SK-N-SH treated with all-trans-retinoic acid at 6 μM for 48 hours (cell line): ENCODE measurements around the gene PMP22.

Experiments
- ATAC-seq: fragments of 200-7000 bp; cut with Tn5 transposase; 3 replicates; pipeline ENCODE4 v1.9.1; 2020; ENCODE audit warnings: mild to moderate bottlenecking, moderate library complexity
- BACH2 ChIP-seq: fragments of 250-450 bp; sonication (Bioruptor Pico); IDR thresholded peaks from 2 replicates; pipeline ENCODE4 v1.9.0; 2021; ENCODE audit warnings: mild to moderate bottlenecking, borderline replicate concordance
- CSDC2 ChIP-seq: fragments of 250-450 bp; sonication (Bioruptor Pico); IDR thresholded peaks from 2 replicates; pipeline ENCODE4 v1.5.0; 2020; ENCODE audit warnings: mild to moderate bottlenecking, moderate library complexity
- ESRRG ChIP-seq: fragments of 250-450 bp; sonication (Bioruptor Pico); IDR thresholded peaks from 2 replicates; pipeline ENCODE4 v1.6.1; 2021; ENCODE audit warnings: mild to moderate bottlenecking
- GLIS3 ChIP-seq: fragments of 250-450 bp; sonication (Bioruptor Pico); IDR thresholded peaks from 2 replicates; pipeline ENCODE4 v1.5.0; 2020; ENCODE audit warnings: mild to moderate bottlenecking, moderate library complexity
- OSR1 ChIP-seq: fragments of 250-450 bp; sonication (Bioruptor Pico); IDR thresholded peaks from 2 replicates; pipeline ENCODE4 v1.8.0; 2022; ENCODE audit warnings: moderate library complexity, mild to moderate bottlenecking, inconsistent platforms
- PPARA ChIP-seq: fragments of 250-450 bp; sonication (Bioruptor Pico); IDR thresholded peaks from 2 replicates; pipeline ENCODE4 v1.5.0; 2020; ENCODE audit warnings: mild to moderate bottlenecking, borderline replicate concordance
- RARB ChIP-seq: fragments of 250-450 bp; sonication (Bioruptor Pico); IDR thresholded peaks from 2 replicates; pipeline ENCODE4 v1.8.0; 2021; ENCODE audit warnings: mild to moderate bottlenecking, moderate library complexity
- SNAI2 ChIP-seq: fragments of 250-450 bp; sonication (Bioruptor Pico); IDR thresholded peaks from 2 replicates; pipeline ENCODE4 v1.5.0; 2020; ENCODE audit warnings: mild to moderate bottlenecking, moderate library complexity
- TCF4 ChIP-seq: fragments of 250-450 bp; sonication (Bioruptor Pico); IDR thresholded peaks from 2 replicates; pipeline ENCODE4 v1.8.0; 2021; ENCODE audit warnings: mild to moderate bottlenecking, moderate library complexity, borderline replicate concordance
- TOX ChIP-seq: fragments of 250-450 bp; sonication (Bioruptor Pico); IDR thresholded peaks from 2 replicates; pipeline ENCODE4 v1.8.0; 2021; ENCODE audit warnings: mild to moderate bottlenecking, moderate library complexity, borderline replicate concordance
- ZC3H10 ChIP-seq: fragments of 250-450 bp; sonication (Bioruptor Pico); IDR thresholded peaks from 2 replicates; pipeline ENCODE4 v1.5.1; 2021; ENCODE audit warnings: mild to moderate bottlenecking, moderate library complexity
- ZFP3 ChIP-seq: fragments of 250-450 bp; sonication (Bioruptor Pico); IDR thresholded peaks from 2 replicates; pipeline ENCODE4 v1.5.0; 2020; ENCODE audit warnings: mild to moderate bottlenecking, moderate library complexity
- ZFP30 ChIP-seq: fragments of 450-650 bp; formaldehyde crosslinking; IDR thresholded peaks from 2 replicates; pipeline ENCODE4 v1.5.0; 2022; ENCODE audit warnings: mild to moderate bottlenecking, moderate library complexity
- ZNF565 ChIP-seq: fragments of 450-650 bp; formaldehyde crosslinking; conservative IDR thresholded peaks from 2 replicates; pipeline ENCODE4 v1.5.0; 2020; ENCODE audit warnings: low read depth, mild to moderate bottlenecking, moderate library complexity
- ZNF70 ChIP-seq: fragments of 450-650 bp; formaldehyde crosslinking; IDR thresholded peaks from 2 replicates; pipeline ENCODE4 v1.5.0; 2020; ENCODE audit warnings: mild to moderate bottlenecking, moderate library complexity
- ZNF8 ChIP-seq: fragments of 450-650 bp; formaldehyde crosslinking; IDR thresholded peaks from 2 replicates; pipeline ENCODE4 v1.5.0; 2020; ENCODE audit warnings: mild to moderate bottlenecking, moderate library complexity
- TF ChIP-seq, protein P1 (sequence below): fragments of 250-450 bp; sonication (Bioruptor Pico); IDR thresholded peaks from 2 replicates; pipeline ENCODE4 v1.8.0; 2020; ENCODE audit warnings: mild to moderate bottlenecking, moderate library complexity, borderline replicate concordance
- TF ChIP-seq, protein P2 (sequence below): fragments of 250-450 bp; sonication (Bioruptor Pico); IDR thresholded peaks from 2 replicates; pipeline ENCODE4 v1.5.1; 2020; ENCODE audit warnings: low read depth, mild to moderate bottlenecking, moderate library complexity
- TF ChIP-seq, protein P3 (sequence below): fragments of 250-450 bp; sonication (Bioruptor Pico); IDR thresholded peaks from 2 replicates; pipeline ENCODE4 v1.5.1; 2021; ENCODE audit warnings: mild to moderate bottlenecking, moderate library complexity
- TF ChIP-seq, protein P4 (sequence below): fragments of 250-450 bp; sonication (Bioruptor Pico); IDR thresholded peaks from 2 replicates; pipeline ENCODE4 v1.8.0; 2021; ENCODE audit warnings: low read depth, mild to moderate bottlenecking, moderate library complexity, borderline replicate concordance

PMP22 gene

DNA sequence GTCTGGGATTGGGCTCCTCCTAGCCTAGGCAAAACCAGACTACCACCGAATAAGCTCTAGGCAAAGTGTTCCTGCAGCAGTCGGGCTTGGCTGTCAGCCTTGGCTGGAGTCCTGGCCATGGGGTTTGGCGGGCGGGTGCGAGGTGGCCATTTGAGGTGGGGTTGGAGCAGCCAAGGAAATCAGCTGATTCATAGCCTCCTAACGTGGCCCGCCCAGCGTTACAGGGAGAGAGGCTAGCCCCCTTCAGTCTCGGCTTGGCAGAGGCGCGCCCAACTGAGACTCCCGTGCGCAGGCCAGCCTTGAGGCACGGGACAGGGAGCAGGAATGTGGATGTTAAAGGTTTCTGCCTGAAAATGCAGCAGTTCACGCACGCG is 1.9 kb downstream of the PMP22 start:
- TF ChIP-seq CSDC2 (CRISPR knock-in tag) (no peak), SNAI2 (CRISPR knock-in tag) (no peak), ZFP30 (CRISPR knock-in tag) (no peak), ZFP3 (CRISPR knock-in tag) (no peak)
- TF ChIP-seq, protein P1, sequence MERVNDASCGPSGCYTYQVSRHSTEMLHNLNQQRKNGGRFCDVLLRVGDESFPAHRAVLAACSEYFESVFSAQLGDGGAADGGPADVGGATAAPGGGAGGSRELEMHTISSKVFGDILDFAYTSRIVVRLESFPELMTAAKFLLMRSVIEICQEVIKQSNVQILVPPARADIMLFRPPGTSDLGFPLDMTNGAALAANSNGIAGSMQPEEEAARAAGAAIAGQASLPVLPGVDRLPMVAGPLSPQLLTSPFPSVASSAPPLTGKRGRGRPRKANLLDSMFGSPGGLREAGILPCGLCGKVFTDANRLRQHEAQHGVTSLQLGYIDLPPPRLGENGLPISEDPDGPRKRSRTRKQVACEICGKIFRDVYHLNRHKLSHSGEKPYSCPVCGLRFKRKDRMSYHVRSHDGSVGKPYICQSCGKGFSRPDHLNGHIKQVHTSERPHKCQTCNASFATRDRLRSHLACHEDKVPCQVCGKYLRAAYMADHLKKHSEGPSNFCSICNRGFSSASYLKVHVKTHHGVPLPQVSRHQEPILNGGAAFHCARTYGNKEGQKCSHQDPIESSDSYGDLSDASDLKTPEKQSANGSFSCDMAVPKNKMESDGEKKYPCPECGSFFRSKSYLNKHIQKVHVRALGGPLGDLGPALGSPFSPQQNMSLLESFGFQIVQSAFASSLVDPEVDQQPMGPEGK (CRISPR knock-in tag) = no peak
- TF ChIP-seq, protein P2, sequence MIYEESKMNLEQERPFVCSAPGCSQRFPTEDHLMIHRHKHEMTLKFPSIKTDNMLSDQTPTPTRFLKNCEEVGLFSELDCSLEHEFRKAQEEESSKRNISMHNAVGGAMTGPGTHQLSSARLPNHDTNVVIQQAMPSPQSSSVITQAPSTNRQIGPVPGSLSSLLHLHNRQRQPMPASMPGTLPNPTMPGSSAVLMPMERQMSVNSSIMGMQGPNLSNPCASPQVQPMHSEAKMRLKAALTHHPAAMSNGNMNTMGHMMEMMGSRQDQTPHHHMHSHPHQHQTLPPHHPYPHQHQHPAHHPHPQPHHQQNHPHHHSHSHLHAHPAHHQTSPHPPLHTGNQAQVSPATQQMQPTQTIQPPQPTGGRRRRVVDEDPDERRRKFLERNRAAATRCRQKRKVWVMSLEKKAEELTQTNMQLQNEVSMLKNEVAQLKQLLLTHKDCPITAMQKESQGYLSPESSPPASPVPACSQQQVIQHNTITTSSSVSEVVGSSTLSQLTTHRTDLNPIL (CRISPR knock-in tag) = no peak
- peak; percentile 50 for ATAC-seq

DNA sequence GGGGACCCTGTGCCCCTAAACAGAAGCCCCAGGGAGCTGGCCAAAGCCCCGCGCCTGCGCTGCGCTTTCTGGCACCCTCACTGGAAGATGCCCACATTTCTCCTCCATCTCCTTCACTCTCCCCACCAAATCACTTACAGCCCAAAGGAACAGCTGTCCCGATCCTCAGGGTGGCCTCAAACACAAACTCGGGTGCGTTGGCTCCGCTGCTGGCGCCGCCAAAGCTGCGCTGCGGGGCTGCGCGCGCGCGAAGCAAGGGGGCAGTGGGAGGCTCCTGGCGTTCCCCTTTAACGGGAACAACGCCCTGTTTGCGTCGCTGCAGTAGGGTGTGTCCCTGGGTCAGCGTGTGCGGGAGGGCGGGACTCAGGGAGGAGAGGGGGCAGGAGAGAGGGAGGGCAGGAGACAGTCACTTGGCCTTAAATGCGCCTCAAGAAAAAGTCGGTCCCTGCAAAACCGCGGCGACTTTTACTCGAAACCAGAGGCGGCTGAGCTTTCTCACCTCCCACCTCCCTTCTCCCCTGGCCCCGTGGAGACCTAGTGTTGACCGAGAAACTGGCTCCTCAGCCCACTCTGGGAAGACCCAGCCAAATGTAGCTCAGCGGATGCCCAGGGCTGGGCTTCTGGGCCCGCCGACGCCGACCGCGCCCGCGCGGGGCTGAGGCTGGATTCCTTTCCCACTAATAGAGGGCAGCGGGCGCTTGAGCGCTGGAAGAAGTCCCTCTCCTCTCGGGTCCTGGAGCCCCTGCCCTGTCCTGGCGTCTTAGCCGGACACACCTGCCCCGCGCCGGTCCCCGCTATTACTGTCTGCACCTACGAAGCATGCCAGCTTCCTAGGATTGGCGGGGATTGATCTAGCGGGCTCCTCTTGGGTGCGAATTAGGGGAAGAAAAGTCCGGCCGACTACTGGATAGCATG is 2.6 kb downstream of the PMP22 start:
- TF ChIP-seq GLIS3 (CRISPR knock-in tag) (no peak), TOX (CRISPR knock-in tag) (no peak), SNAI2 (CRISPR knock-in tag) (no peak), OSR1 (no peak), CSDC2 (CRISPR knock-in tag) (no peak), TCF4 (CRISPR knock-in tag) (no peak), ZNF8 (CRISPR knock-in tag) (no peak), BACH2 (CRISPR knock-in tag) (no peak), RARB (CRISPR knock-in tag) (no peak), ESRRG (CRISPR knock-in tag) (no peak), PPARA (CRISPR knock-in tag) (no peak), ZFP30 (CRISPR knock-in tag) (no peak), ZNF565 (CRISPR knock-in tag) (no peak), ZNF70 (CRISPR knock-in tag) (no peak)
- TF ChIP-seq, protein P2 (CRISPR knock-in tag) = no peak
- TF ChIP-seq, protein P3, sequence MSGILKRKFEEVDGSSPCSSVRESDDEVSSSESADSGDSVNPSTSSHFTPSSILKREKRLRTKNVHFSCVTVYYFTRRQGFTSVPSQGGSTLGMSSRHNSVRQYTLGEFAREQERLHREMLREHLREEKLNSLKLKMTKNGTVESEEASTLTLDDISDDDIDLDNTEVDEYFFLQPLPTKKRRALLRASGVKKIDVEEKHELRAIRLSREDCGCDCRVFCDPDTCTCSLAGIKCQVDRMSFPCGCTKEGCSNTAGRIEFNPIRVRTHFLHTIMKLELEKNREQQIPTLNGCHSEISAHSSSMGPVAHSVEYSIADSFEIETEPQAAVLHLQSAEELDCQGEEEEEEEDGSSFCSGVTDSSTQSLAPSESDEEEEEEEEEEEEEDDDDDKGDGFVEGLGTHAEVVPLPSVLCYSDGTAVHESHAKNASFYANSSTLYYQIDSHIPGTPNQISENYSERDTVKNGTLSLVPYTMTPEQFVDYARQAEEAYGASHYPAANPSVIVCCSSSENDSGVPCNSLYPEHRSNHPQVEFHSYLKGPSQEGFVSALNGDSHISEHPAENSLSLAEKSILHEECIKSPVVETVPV (CRISPR knock-in tag) = no peak
- TF ChIP-seq, protein P4, sequence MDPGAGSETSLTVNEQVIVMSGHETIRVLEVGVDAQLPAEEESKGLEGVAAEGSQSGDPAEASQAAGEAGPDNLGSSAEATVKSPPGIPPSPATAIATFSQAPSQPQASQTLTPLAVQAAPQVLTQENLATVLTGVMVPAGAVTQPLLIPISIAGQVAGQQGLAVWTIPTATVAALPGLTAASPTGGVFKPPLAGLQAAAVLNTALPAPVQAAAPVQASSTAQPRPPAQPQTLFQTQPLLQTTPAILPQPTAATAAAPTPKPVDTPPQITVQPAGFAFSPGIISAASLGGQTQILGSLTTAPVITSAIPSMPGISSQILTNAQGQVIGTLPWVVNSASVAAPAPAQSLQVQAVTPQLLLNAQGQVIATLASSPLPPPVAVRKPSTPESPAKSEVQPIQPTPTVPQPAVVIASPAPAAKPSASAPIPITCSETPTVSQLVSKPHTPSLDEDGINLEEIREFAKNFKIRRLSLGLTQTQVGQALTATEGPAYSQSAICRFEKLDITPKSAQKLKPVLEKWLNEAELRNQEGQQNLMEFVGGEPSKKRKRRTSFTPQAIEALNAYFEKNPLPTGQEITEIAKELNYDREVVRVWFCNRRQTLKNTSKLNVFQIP (CRISPR knock-in tag) = no peak
- peak; percentile 81 for ATAC-seq

DNA sequence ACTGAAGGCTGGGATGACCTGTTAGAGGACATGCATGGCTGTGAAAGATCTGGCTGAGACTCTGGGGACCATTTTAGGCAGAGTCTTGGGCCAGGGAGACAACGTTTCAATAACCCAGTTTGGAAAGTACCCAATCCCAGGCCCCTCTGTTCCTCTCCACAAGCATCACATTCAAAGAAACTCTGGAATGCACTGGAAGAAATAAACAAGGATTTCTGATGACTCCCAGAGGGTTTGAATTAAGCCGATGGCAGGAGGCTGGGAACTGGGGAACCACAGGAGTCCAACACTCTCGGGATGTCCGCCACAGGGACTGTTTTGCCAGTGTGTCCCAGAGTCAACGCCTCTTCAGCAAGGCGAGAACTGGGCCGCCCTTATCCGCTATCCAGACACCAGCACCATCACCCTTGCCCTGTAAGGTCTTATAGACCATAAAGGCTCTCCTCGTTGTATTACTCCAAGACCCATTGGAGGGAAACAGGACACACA is 3.3 kb downstream of the PMP22 start:
- ATAC-seq = peak; percentile 23
- TF ChIP-seq ZNF8 (CRISPR knock-in tag) (no peak), ZC3H10 (no peak), ZNF565 (CRISPR knock-in tag) (no peak), GLIS3 (CRISPR knock-in tag) (no peak)
- TF ChIP-seq, protein P2 (CRISPR knock-in tag) = no peak
- TF ChIP-seq, protein P4 (CRISPR knock-in tag) = no peak
- TF ChIP-seq, all 23 proteins: peak for 0
